A549 (cell line): Measurements from ENCODE around the gene DEPDC5. TPM values are rescaled to one million over a fixed set of nuclear protein-coding genes. Genes with fewer than 3 reads are reported as not detected.

Experiments
- ATAC-seq, 2 experiments: fragments of 200-7000 bp in 1 of 2; fragments of >200 bp in 1 of 2; cut with Nextera tagmentation in 1 of 2; cut with Tn5 transposase in 1 of 2; 3 replicates each; pipeline versions ENCODE4 v1.8.0 to v1.9.1; 2018 to 2020; ENCODE audit warnings: mild to moderate bottlenecking in 1 of 2, moderate library complexity in 1 of 2
- CTCF ChIA-PET: fragments of 300-600 bp; sonication (Branson Sonifier 250); formaldehyde crosslinking; extraction: SDS; loops from one replicate; lab custom pipeline; 2021; ENCODE audit warnings: antibody characterized with exemption, inconsistent platforms; lab: Yijun Ruan, JAX
- POLR2A ChIA-PET: fragments of 350-600 bp; formaldehyde crosslinking; extraction: SDS; loops from one replicate; lab custom pipeline; 2021; ENCODE audit warnings: antibody characterized with exemption, inconsistent platforms; lab: Yijun Ruan, JAX
- DNase-seq, 2 experiments: peaks; one replicate each; pipeline versions ENCODE4 v3.0.0 to v3.0.0-alpha.2; 2011 to 2016; ENCODE audit warnings: low read depth in 1 of 2, low spot score in 1 of 2
- FAIRE-seq: peaks from 2 replicates; lab custom pipeline; 2011; peaks lifted over from hg19 to GRCh38; lab: Jason Lieb, UNC
- H3K27ac ChIP-seq, 2 experiments: fragments of >200 bp; sonication (Bioruptor Twin); formaldehyde crosslinking; 3 replicates each; pipeline ENCODE4 v1.5.1; 2016 to 2017
- H3K4me1 ChIP-seq: fragments of >200 bp; sonication (Bioruptor Twin); formaldehyde crosslinking; 3 replicates; pipeline ENCODE4 v1.6.1; 2016
- H3K4me2 ChIP-seq: fragments of >200 bp; sonication (Bioruptor Twin); formaldehyde crosslinking; 3 replicates; pipeline ENCODE4 v1.6.1; 2016
- H3K4me3 ChIP-seq: fragments of >200 bp; sonication (Bioruptor Twin); formaldehyde crosslinking; 3 replicates; pipeline ENCODE4 v1.5.1; 2016
- H3K9me3 ChIP-seq: fragments of >200 bp; sonication (Bioruptor Twin); formaldehyde crosslinking; 3 replicates; pipeline ENCODE4 v1.6.1; 2016
- ATOH8 ChIP-seq: fragments of 250-450 bp; sonication (Bioruptor Pico); IDR thresholded peaks from 2 replicates; pipeline ENCODE4 v1.5.0; 2020; ENCODE audit warnings: low read depth, mild to moderate bottlenecking, moderate library complexity
- CBX2 ChIP-seq: fragments of 200-600 bp; sonication (generic); IDR thresholded peaks from 2 replicates; pipeline ENCODE4 v1.6.1; 2016; ENCODE audit warnings: low read depth, mild to moderate bottlenecking, borderline replicate concordance
- CHD2 ChIP-seq: fragments of 150-350 bp; IDR thresholded peaks from 2 replicates; pipeline ENCODE4 v1.6.1; 2014; ENCODE audit warnings: low read length; ENCODE audit not compliant: partially characterized antibody
- EHMT2 ChIP-seq: fragments of 200-600 bp; sonication (generic); IDR thresholded peaks from 2 replicates; pipeline ENCODE4 v1.6.1; 2016; ENCODE audit warnings: antibody characterized with exemption, low read depth, mild to moderate bottlenecking, moderate library complexity
- FOSB ChIP-seq: fragments of 250-450 bp; sonication (Bioruptor Pico); IDR thresholded peaks from 2 replicates; pipeline ENCODE4 v1.5.0; 2020; ENCODE audit warnings: mild to moderate bottlenecking, moderate library complexity
- HEYL ChIP-seq: fragments of 250-450 bp; sonication (Bioruptor Pico); IDR thresholded peaks from 2 replicates; pipeline ENCODE4 v1.8.0; 2021; ENCODE audit warnings: mild to moderate bottlenecking, moderate library complexity
- KDM5A ChIP-seq: fragments of 200-600 bp; sonication (generic); IDR thresholded peaks from 2 replicates; pipeline ENCODE4 v1.6.1; 2016; ENCODE audit warnings: antibody characterized with exemption, mild to moderate bottlenecking
- MYC ChIP-seq: IDR thresholded peaks from 2 replicates; pipeline ENCODE4 v1.6.1; 2012; ENCODE audit warnings: mild to moderate bottlenecking, inconsistent platforms, low read length, improper control_type of control experiment, borderline replicate concordance
- POLR2A ChIP-seq: IDR thresholded peaks from 2 replicates; pipeline ENCODE4 v1.6.1; 2012; ENCODE audit warnings: mild to moderate bottlenecking, low read length
- RAD21 ChIP-seq, 2 experiments: fragments of >200 bp in 1 of 2; sonication (Bioruptor Twin) in 1 of 2; formaldehyde crosslinking in 1 of 2; IDR thresholded peaks in 1 of 2; conservative IDR thresholded peaks in 1 of 2; 2 replicates in 1 of 2; 3 replicates in 1 of 2; pipeline ENCODE4 v1.6.1; 2012 to 2018; ENCODE audit warnings: inconsistent platforms in 1 of 2
- RCOR1 ChIP-seq: fragments of 150-350 bp; IDR thresholded peaks from 2 replicates; pipeline ENCODE4 v1.6.1; 2014; ENCODE audit warnings: antibody characterized with exemption, low read length, low read depth
- RFX5 ChIP-seq: fragments of 450-650 bp; IDR thresholded peaks from 2 replicates; pipeline ENCODE4 v1.7.1; 2014; ENCODE audit warnings: antibody characterized with exemption, mild to moderate bottlenecking, moderate library complexity
- RNF2 ChIP-seq: fragments of 200-600 bp; sonication (generic); IDR thresholded peaks from 2 replicates; pipeline ENCODE4 v1.6.1; 2016; ENCODE audit warnings: low read depth, mild to moderate bottlenecking, antibody characterized with exemption, moderate library complexity, borderline replicate concordance
- ZC3H11A ChIP-seq: fragments of 450-650 bp; IDR thresholded peaks from 2 replicates; pipeline ENCODE4 v1.6.1; 2014; ENCODE audit warnings: antibody characterized with exemption, mild to moderate bottlenecking
- ZSCAN20 ChIP-seq: fragments of 250-450 bp; sonication (Bioruptor Pico); IDR thresholded peaks from 2 replicates; pipeline ENCODE4 v1.8.0; 2022; ENCODE audit warnings: mild to moderate bottlenecking, moderate library complexity
- WGBS: methylation state at CpG from one replicate; pipeline ENCODE4 v1.1.6; 2017; ENCODE audit errors: missing lambda C conversion rate; 5-methylcytosine and 5-hydroxymethylcytosine counted together
- polyA plus RNA-seq, 4 experiments: library from polyadenylated mRNA; depleted of rRNA in 3 of 4; stranded (reverse); fragments of >200 nt; fragmentation: RNase III in 1 of 4; extraction: RNeasy Plus Mini Kit Qiagen cat#74134 plus additional on column Dnase treatment in 1 of 4; gene quantifications; 2 replicates in 3 of 4; 3 replicates in 1 of 4; pipeline ENCODE4 v1.2.3, GENCODE V29; 2011 to 2017
- TF ChIP-seq, protein P1 (sequence below): fragments of 450-650 bp; IDR thresholded peaks from 2 replicates; pipeline ENCODE4 v1.6.1; 2014; ENCODE audit warnings: antibody characterized with exemption
- TF ChIP-seq, protein P2 (sequence below): fragments of 150-350 bp; IDR thresholded peaks from 2 replicates; pipeline ENCODE4 v1.6.1; 2014; ENCODE audit warnings: low read depth, mild to moderate bottlenecking, low read length
- TF ChIP-seq, protein P3 (sequence below): fragments of >200 bp; sonication (Bioruptor Twin); formaldehyde crosslinking; IDR thresholded peaks from 3 replicates; pipeline ENCODE4 v1.6.1; 2016

Gene DEPDC5
- polyA plus RNA-seq, 2 of the 4 experiments (the other 2 are of a cell fraction): 4.4 to 10.1 TPM

- H3K27ac ChIP-seq: no peak overlapping the region
- 42% methylated on average over 3 of the region's 3 CpGs for WGBS
- no peak overlapping the region for H3K4me2 ChIP-seq
- H3K4me1 ChIP-seq: no peaks in the 10 kb centered on the region
- no peak for FAIRE-seq
- CTCF ChIA-PET: no interaction called here
- DNase-seq: no peak
- no peak overlapping the region for H3K4me3 ChIP-seq
- H3K9me3 ChIP-seq: no peaks in the 10 kb centered on the region
- ATAC-seq: no peak
- TF ChIP-seq FOSB (CRISPR knock-in tag) (no peak), RNF2 (no peak), ZSCAN20 (CRISPR knock-in tag) (no peak), EHMT2 (no peak), MYC (no peak), POLR2A (no peak), CHD2 (no peak), CBX2 (no peak), ZC3H11A (no peak), RAD21 (conservative IDR thresholded peaks at IDR 0.05 in 1 of 2, IDR thresholded peaks at IDR 0.05 in 1 of 2) (no peak), ATOH8 (CRISPR knock-in tag) (no peak), KDM5A (no peak)
- TF ChIP-seq, protein P1, sequence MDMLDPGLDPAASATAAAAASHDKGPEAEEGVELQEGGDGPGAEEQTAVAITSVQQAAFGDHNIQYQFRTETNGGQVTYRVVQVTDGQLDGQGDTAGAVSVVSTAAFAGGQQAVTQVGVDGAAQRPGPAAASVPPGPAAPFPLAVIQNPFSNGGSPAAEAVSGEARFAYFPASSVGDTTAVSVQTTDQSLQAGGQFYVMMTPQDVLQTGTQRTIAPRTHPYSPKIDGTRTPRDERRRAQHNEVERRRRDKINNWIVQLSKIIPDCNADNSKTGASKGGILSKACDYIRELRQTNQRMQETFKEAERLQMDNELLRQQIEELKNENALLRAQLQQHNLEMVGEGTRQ: no peak
- TF ChIP-seq, all 56 proteins: peak for 0
- POLR2A ChIA-PET: no interaction called here
Observed at GRCh38 chr22:31927562-31927961, 173.7 kb downstream of the DEPDC5 start.

DNA sequence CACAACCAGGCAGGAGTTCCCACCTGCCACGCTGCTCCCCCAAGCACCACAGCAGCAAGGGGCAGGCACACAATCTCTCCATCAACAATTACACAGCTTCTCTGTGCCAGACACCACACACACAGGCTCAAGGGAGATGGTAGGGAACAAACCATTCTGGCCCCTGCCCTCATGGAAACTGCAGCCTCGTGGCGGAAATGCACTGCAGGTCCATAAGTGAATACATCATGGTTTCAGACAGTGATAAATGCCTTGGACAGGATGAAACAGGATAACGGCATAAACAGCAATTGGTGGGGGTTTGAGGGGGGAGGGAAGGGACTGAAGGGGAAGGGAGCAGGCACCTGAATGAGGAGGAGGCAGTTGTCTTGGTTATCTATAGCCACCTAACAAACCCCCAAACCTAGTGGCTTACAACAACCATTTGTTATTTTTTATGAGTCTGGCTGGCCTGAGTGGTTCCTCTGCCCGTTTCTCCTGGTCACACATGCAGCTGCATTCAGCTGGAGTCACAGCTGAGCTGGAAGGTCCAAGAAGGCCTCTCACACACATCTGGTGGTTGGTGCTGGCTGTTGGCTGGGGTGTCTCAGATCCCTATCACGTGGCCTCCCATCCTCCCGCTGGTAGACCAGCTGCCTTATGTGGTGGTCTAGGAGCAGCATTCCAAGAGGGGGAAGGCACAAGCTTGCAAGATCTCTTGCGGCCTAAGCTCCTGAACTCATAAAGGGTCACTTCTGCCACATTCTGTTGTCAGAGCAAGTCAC, 175.5 kb downstream of the DEPDC5 start:
- ATAC-seq: no peak
- no peak overlapping the region for H3K4me3 ChIP-seq
- CTCF ChIA-PET: no interaction called here
- TF ChIP-seq, protein P2, sequence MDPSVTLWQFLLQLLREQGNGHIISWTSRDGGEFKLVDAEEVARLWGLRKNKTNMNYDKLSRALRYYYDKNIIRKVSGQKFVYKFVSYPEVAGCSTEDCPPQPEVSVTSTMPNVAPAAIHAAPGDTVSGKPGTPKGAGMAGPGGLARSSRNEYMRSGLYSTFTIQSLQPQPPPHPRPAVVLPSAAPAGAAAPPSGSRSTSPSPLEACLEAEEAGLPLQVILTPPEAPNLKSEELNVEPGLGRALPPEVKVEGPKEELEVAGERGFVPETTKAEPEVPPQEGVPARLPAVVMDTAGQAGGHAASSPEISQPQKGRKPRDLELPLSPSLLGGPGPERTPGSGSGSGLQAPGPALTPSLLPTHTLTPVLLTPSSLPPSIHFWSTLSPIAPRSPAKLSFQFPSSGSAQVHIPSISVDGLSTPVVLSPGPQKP: no peak
- TF ChIP-seq RCOR1: no peak
- TF ChIP-seq, all 56 proteins: peak for 0
- POLR2A ChIA-PET: no interaction called here
- no peaks in the 10 kb centered on the region for H3K9me3 ChIP-seq
- FAIRE-seq: no peak
- H3K27ac ChIP-seq: no peak overlapping the region
- no peak for DNase-seq
- no peaks in the 10 kb centered on the region for H3K4me1 ChIP-seq
- no peak overlapping the region for H3K4me2 ChIP-seq
- WGBS: 71% methylated on average over 6 of the region's 8 CpGs

DNA sequence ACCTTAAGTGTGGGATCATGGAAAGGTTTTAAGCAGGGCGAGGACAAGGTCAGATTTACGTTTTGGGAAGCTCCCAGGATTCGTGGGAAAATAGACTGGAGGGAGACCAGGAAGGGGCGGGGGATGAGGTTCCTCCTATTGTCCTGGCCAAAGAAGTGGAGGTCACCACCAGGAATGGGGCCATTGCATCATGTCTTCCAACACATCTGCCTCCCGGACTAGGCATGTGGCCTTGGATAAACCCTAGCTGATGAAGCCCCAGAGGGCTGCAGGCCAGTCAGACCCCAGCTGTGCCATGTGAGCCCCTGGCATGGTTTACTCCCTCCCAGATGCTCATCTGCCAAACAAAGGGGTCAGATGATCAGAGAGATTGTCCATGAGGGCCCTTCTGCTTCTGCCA, 179.0 kb downstream of the DEPDC5 start:
- WGBS: 62% methylated on average over 5 of the region's 5 CpGs
- ATAC-seq: no peak
- Histone ChIP-seq H3K9me3 (no peaks in the 10 kb centered on the region), H3K4me1 (no peaks in the 10 kb centered on the region), H3K27ac (no peak overlapping the region), H3K4me3 (no peak overlapping the region), H3K4me2 (no peak overlapping the region)
- DNase-seq: no peak
- TF ChIP-seq FOSB (CRISPR knock-in tag): no peak
- TF ChIP-seq, protein P2: no peak
- no peak for TF ChIP-seq HEYL (CRISPR knock-in tag)
- TF ChIP-seq, protein P3, sequence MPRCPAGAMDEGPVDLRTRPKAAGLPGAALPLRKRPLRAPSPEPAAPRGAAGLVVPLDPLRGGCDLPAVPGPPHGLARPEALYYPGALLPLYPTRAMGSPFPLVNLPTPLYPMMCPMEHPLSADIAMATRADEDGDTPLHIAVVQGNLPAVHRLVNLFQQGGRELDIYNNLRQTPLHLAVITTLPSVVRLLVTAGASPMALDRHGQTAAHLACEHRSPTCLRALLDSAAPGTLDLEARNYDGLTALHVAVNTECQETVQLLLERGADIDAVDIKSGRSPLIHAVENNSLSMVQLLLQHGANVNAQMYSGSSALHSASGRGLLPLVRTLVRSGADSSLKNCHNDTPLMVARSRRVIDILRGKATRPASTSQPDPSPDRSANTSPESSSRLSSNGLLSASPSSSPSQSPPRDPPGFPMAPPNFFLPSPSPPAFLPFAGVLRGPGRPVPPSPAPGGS: no peak
- no peak for TF ChIP-seq RFX5
- no peak for FAIRE-seq
- POLR2A ChIA-PET: no interaction called here
- CTCF ChIA-PET: interaction anchor here (1.1 kb wide), 1 partner anchor 86 kb away, joined by 3 read pairs; no protein-coding TSS in a partner anchor
